MM.1S (cell line): ENCODE results near the gene SPIN3.

ENCODE experiments used
- CTCF ChIP-seq: fragments of 300-600 bp; sonication (generic); IDR thresholded peaks from 2 replicates; pipeline ENCODE4 v1.5.1; 2016; ENCODE audit warnings: antibody characterized with exemption, low read length, mixed read lengths
- EZH2 ChIP-seq: fragments of 300-600 bp; sonication (generic); optimal IDR thresholded peaks from 2 replicates; pipeline ENCODE3; 2017; ENCODE audit warnings: low read depth, mild to moderate bottlenecking, antibody characterized with exemption, low read length, mixed read lengths
- EZH2phosphoT487 ChIP-seq: fragments of 300-600 bp; sonication (generic); IDR thresholded peaks from 2 replicates; pipeline ENCODE4 v1.6.1; 2018; ENCODE audit warnings: antibody characterized with exemption, low read length

DNA sequence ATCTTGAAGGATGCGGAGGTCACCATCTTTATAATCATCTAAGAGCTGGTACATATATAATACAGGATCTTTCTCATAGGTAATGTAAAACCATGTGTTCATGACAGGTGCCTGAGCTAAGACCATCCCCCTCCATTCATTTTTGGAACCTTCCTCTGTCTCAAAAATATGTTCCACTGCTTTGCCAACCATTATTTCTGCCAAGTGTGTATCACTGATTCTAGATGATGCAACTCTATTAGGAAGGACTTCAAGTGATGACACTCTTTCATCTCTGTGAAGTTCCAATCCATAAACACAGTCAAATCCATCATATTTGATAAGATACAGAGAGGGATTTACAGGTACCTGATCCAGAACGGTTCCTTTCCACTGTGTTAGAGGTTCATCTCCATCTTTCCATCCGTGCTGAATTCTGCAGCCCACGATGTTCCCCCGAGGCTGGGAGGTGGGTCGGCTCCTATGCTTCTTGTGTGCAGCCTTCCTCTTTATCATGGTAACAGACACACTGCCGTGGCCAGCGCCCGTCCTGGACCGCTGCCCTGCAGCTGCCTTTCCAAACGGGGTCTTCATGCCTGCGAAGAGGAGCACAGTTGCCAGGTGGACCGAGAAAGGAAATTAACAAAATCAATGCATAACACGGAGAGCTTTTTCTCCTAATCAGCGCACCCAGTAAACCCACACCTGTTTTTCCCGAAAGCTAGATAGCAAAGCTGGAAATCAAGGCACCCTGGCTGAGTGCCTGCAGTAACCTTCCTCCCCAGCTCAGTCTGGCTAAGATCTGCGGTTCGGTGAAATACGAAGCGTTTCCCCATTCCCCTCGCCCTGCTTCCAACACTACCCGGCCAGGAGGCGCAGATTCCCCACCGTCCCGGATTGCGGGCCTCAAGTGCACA lies 718 bp downstream of the SPIN3 start:
- TF ChIP-seq CTCF (no peak), EZH2 (no peak), EZH2phosphoT487 (no peak)
